ENCODE measurements around the gene CAPZB. TPM values are rescaled to one million over a fixed set of nuclear protein-coding genes. Genes with fewer than 3 reads are reported as not detected.

CAPZB gene
- total RNA-seq, 1 donor: 183 TPM

DNA sequence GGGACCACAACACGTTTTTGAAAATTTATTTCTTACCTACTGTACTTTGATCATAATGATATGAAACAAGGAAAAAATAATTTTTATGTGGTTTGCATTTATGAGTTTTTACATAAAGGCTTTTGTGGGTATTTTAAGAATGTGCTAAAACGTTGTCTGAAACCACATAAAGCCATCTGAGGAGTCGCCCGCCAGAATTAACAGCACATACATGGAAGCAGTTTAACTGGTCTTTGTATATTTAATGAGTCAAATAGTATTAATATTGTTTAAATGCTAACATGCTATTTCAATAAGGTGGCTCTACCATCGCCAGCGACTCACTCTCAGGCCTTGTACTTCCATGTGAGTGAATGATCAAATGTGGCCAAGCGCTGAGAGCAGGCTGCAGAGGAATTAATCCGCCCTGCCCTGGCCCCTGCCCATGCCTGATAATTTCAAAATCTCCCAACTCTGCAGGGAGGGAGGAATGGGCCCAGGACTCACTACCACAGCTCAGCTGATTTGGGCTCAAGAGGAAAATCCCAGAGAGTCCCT lies 123.7 kb downstream of the CAPZB start:
- no peak for DNase-seq (ENCODE audit: low read depth)
- no peak overlapping the region for H3K4me3 ChIP-seq (ENCODE audit: low read depth, low read length)
- TF ChIP-seq, protein P1, sequence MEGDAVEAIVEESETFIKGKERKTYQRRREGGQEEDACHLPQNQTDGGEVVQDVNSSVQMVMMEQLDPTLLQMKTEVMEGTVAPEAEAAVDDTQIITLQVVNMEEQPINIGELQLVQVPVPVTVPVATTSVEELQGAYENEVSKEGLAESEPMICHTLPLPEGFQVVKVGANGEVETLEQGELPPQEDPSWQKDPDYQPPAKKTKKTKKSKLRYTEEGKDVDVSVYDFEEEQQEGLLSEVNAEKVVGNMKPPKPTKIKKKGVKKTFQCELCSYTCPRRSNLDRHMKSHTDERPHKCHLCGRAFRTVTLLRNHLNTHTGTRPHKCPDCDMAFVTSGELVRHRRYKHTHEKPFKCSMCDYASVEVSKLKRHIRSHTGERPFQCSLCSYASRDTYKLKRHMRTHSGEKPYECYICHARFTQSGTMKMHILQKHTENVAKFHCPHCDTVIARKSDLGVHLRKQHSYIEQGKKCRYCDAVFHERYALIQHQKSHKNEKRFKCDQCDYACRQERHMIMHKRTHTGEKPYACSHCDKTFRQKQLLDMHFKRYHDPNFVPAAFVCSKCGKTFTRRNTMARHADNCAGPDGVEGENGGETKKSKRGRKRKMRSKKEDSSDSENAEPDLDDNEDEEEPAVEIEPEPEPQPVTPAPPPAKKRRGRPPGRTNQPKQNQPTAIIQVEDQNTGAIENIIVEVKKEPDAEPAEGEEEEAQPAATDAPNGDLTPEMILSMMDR (IDR thresholded peaks at IDR 0.05; ENCODE audit: insufficient read depth, low read depth, low read length): no peak

DNA sequence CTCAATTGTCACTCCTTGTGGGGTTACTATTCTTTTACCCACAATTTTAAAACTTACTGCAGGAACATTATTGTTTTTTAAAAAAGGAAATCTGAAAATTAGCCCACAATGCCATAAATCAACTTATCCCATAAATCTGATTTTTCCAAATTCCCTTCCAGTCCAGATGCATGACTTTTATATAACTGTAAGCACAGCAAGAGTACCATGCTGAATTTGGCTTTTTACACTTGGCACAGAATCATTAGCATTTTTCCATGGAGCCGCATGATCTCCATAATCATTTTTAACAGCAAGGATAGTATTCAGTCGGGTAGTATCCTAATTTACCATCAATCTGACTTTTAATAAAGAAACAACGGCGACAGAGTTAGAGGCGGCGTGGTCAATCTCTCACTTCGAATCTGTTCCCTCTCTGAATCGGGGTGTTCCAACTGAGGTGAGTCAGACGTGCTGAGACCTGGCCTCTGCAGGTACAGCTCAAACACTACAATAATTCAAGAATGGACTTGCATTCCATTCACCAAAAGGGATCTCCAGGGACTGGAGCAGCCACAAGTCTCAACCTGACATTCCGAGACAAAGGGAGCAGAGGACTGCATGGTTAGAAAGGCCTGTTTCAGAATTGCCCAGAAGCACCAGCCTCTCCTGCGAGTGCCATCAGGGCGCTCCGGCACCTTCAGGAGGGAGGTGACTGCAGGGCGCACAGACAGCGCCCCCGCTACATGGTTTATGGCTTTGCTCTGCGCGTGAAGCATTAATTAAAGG lies 124.3 kb downstream of the CAPZB start:
- TF ChIP-seq, protein P1 (IDR thresholded peaks at IDR 0.05; ENCODE audit: insufficient read depth, low read depth, low read length): no peak
- H3K4me3 ChIP-seq (ENCODE audit: low read depth, low read length): no peak overlapping the region

DNA sequence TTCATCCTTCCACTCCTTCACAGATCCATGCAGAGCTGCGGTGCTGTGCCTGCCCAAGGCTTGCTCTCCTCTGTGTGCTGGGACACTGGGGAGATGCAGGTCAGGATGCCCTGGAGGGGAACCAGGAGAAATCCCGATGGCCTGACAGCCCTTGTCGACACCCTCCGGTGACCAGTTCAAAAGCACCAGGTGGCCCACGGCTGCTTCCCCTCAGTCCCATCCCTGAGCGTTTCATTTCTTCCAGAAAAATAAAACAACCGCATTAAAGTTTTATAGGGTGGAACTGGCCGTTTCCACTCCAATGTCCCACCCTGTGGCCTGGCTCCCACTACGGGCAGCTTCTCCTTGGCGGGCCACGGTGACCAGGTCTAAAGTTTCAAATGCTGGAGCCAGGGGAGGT lies 124.9 kb downstream of the CAPZB start:
- TF ChIP-seq, protein P1 (IDR thresholded peaks at IDR 0.05; ENCODE audit: insufficient read depth, low read depth, low read length): no peak
- no peak overlapping the region for H3K4me3 ChIP-seq (ENCODE audit: low read depth, low read length)
- no peak for DNase-seq (ENCODE audit: low read depth)

More for the DNA sequence above, 124.3 kb downstream of the CAPZB start:
- no peak for DNase-seq (ENCODE audit: low read depth)

DNA sequence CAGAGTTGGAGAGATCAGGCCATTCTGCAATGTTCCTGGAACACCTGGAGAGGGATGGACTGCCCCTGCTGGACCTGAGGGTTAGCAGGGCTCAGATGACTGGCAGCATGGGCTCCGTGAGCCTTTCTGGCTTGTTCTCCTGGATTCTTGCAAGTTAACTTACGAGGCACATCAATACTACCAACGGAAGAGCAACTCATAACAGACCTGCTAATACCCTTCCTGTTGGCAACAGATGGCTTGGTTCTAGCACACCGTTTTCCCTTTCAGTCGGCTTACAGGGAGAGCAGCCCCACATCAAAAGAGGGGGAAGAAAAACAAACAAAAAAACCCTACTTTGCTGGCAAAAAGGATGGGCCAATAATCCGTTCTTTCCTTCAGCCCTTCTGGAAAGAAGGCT lies 125.3 kb downstream of the CAPZB start:
- H3K4me3 ChIP-seq (ENCODE audit: low read depth, low read length): no peak overlapping the region
- TF ChIP-seq, protein P1 (IDR thresholded peaks at IDR 0.05; ENCODE audit: insufficient read depth, low read depth, low read length): no peak
- DNase-seq (ENCODE audit: low read depth): no peak

DNA sequence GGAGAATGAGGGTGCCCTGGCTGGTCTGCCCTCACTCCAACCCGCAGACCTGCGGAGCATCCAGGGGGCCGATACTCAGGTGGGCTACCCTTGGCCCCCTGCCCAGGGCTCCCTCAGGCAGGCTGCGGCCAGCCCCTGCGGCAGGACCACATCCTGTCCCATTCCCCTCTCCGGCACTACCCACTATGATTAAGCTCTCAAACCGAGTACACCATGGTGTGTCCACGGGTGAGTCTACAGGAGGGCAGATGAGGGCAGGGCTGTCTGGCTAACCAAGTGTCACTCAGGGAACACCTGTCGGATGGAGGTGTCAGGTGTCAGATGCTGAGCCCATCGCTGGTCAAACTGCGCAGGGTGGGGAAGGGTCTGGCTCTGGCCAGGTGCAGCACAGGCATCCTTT lies 126.0 kb downstream of the CAPZB start:
- no peak overlapping the region for H3K4me3 ChIP-seq (ENCODE audit: low read depth, low read length)
- TF ChIP-seq, protein P1 (IDR thresholded peaks at IDR 0.05; ENCODE audit: insufficient read depth, low read depth, low read length): no peak
- DNase-seq (ENCODE audit: low read depth): no peak

DNA sequence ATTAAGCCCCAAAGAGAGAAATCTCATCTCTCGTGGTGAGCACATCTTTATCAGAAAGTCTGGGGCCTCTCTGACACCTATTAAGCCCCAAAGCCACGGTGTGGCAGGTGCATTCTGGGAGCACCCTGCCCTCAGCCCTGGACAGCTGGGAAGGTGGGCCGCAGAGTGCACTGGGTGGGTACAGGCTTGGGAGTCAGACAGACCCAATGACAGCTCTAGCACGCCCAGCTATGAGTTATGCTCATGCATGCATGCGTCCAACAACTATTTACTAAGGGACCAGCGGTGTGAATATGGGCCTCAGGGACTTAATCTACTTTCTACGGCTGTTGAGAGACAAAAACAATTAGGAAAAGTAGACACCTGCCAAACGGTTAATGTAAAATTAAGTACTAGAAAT lies 126.6 kb downstream of the CAPZB start:
- no peak for DNase-seq (ENCODE audit: low read depth)
- TF ChIP-seq, protein P1 (IDR thresholded peaks at IDR 0.05; ENCODE audit: insufficient read depth, low read depth, low read length): no peak
- H3K4me3 ChIP-seq (ENCODE audit: low read depth, low read length): no peak overlapping the region
